HepG2 (cell line): ENCODE measurements around the gene LRTM2. TPM values are rescaled to one million over a fixed set of nuclear protein-coding genes. Genes with fewer than 3 reads are reported as not detected.

Source experiments
- ELK4 ChIP-seq: sonication (generic); formaldehyde crosslinking; IDR thresholded peaks from 2 replicates; pipeline ENCODE4 v1.9.0; 2021; ENCODE audit warnings: missing genetic modification reagents, borderline replicate concordance
- FOXP4 ChIP-seq: sonication (generic); formaldehyde crosslinking; IDR thresholded peaks from 2 replicates; pipeline ENCODE4 v1.4.0; 2020; ENCODE audit warnings: missing genetic modification reagents
- GFI1 ChIP-seq: sonication (generic); formaldehyde crosslinking; IDR thresholded peaks from 2 replicates; pipeline ENCODE4 v1.5.0; 2020; ENCODE audit warnings: missing genetic modification reagents, mild to moderate bottlenecking, borderline replicate concordance
- HOXA5 ChIP-seq: sonication (generic); formaldehyde crosslinking; IDR thresholded peaks from 2 replicates; pipeline ENCODE4 v1.4.0; 2020; ENCODE audit warnings: missing genetic modification reagents
- IKZF1 ChIP-seq: fragments of 450-650 bp; IDR thresholded peaks from 2 replicates; pipeline ENCODE4 v1.7.1; 2016
- KDM5A ChIP-seq: fragments of 200-600 bp; sonication (generic); IDR thresholded peaks from 2 replicates; pipeline ENCODE4 v1.7.0; 2018; ENCODE audit warnings: antibody characterized with exemption, mild to moderate bottlenecking, low read length, borderline replicate concordance
- MED1 ChIP-seq: sonication (generic); formaldehyde crosslinking; IDR thresholded peaks from 2 replicates; pipeline ENCODE4 v1.4.0; 2020; ENCODE audit warnings: missing genetic modification reagents
- NFRKB ChIP-seq: fragments of 450-650 bp; IDR thresholded peaks from 2 replicates; pipeline ENCODE4 v1.6.1; 2017
- NKX3-1 ChIP-seq: sonication (generic); formaldehyde crosslinking; IDR thresholded peaks from 2 replicates; pipeline ENCODE4 v1.5.0; 2020; ENCODE audit warnings: missing genetic modification reagents
- REL ChIP-seq: sonication (generic); formaldehyde crosslinking; conservative IDR thresholded peaks from 2 replicates; pipeline ENCODE4 v1.8.0; 2022; ENCODE audit warnings: mild to moderate bottlenecking, missing genetic modification reagents, moderate library complexity
- RORA ChIP-seq: sonication (generic); formaldehyde crosslinking; IDR thresholded peaks from 2 replicates; pipeline ENCODE4 v1.5.0; 2020; ENCODE audit warnings: mild to moderate bottlenecking, missing genetic modification reagents, moderate library complexity
- SMC3 ChIP-seq: IDR thresholded peaks from 2 replicates; pipeline ENCODE4 v1.6.1; 2011; ENCODE audit warnings: low read length, improper control_type of control experiment
- TCF7 ChIP-seq: sonication (generic); IDR thresholded peaks from 2 replicates; pipeline ENCODE4 v1.6.1; 2016; ENCODE audit warnings: antibody characterized with exemption, low read depth
- ZC3H4 ChIP-seq: sonication (generic); formaldehyde crosslinking; IDR thresholded peaks from 2 replicates; pipeline ENCODE4 v1.4.0; 2020; ENCODE audit warnings: missing genetic modification reagents, borderline replicate concordance
- ZNF18 ChIP-seq: sonication (generic); formaldehyde crosslinking; IDR thresholded peaks from 2 replicates; pipeline ENCODE4 v1.8.0; 2022; ENCODE audit warnings: mild to moderate bottlenecking, missing genetic modification reagents; ENCODE audit not compliant: insufficient replicate concordance
- ZNF33B ChIP-seq: sonication (generic); formaldehyde crosslinking; IDR thresholded peaks from 2 replicates; pipeline ENCODE4 v1.5.1; 2020; ENCODE audit warnings: mild to moderate bottlenecking, missing genetic modification reagents
- ZNF44 ChIP-seq: sonication (generic); formaldehyde crosslinking; IDR thresholded peaks from 2 replicates; pipeline ENCODE4 v1.5.1; 2020; ENCODE audit warnings: mild to moderate bottlenecking, missing genetic modification reagents
- ZNF572 ChIP-seq: sonication (generic); formaldehyde crosslinking; IDR thresholded peaks from 2 replicates; pipeline ENCODE4 v1.5.1; 2020; ENCODE audit warnings: mild to moderate bottlenecking, missing genetic modification reagents
- ZNF644 ChIP-seq: IDR thresholded peaks from 2 replicates; pipeline ENCODE4 v1.6.1; 2016; ENCODE audit warnings: low read depth
- polyA plus RNA-seq, 8 experiments: library from polyadenylated mRNA; depleted of rRNA in 3 of 8; stranded (reverse) in 7 of 8; unstranded in 1 of 8; fragments of >200 nt; fragmentation: Illumina TruSeq in 4 of 8; extraction: Trizol in 4 of 8; gene quantifications; 2 replicates each; pipeline versions ENCODE4 v1.2.1 to v1.2.3, GENCODE V29; 2011 to 2016; ENCODE audit warnings: low read depth in 4 of 8, missing spikeins in 1 of 8, mixed read lengths in 1 of 8; ENCODE audit not compliant: insufficient read depth in 1 of 8
- total RNA-seq, 5 experiments: library from RNA; depleted of rRNA; stranded (reverse); fragments of >200 nt; fragmentation: Illumina TruSeq; extraction: Trizol; gene quantifications; 2 replicates each; pipeline ENCODE4 v1.2.3, GENCODE V29; 2016; ENCODE audit warnings: low read depth in 1 of 5
- TF ChIP-seq, protein P1 (sequence below): sonication (generic); formaldehyde crosslinking; IDR thresholded peaks from 2 replicates; pipeline ENCODE4 v1.4.0; 2020; ENCODE audit warnings: low read depth, missing genetic modification reagents
- TF ChIP-seq, protein P2 (sequence below): sonication (generic); formaldehyde crosslinking; IDR thresholded peaks from 2 replicates; pipeline ENCODE4 v1.5.1; 2020; ENCODE audit warnings: mild to moderate bottlenecking, missing genetic modification reagents, borderline replicate concordance

The LRTM2 gene
- total and polyA plus RNA-seq, 2 of the 13 experiments (the other 11 are each of a cell fraction or from before 2014, with no cell fraction given) = 0.09 TPM; not detected in 1

GRCh38 chr12:1811281-1811947 lies 9.0 kb upstream of the LRTM2 start (continued):
- no peak for TF ChIP-seq ZNF18 (CRISPR knock-in tag)
- TF ChIP-seq ZC3H4 = no peak
- TF ChIP-seq REL = no peak
- TF ChIP-seq IKZF1 = no peak
- TF ChIP-seq ZNF33B (CRISPR knock-in tag) = no peak
- no peak for TF ChIP-seq ELK4 (CRISPR knock-in tag)
- no peak for TF ChIP-seq NFRKB
- TF ChIP-seq RORA = no peak
- no peak for TF ChIP-seq GFI1 (CRISPR knock-in tag)
- no peak for TF ChIP-seq ZNF644 (CRISPR knock-in tag)
- peak; percentile 42; the same call in 1 of the 2 replicates for TF ChIP-seq FOXP4 (CRISPR knock-in tag)
- TF ChIP-seq, protein P1, sequence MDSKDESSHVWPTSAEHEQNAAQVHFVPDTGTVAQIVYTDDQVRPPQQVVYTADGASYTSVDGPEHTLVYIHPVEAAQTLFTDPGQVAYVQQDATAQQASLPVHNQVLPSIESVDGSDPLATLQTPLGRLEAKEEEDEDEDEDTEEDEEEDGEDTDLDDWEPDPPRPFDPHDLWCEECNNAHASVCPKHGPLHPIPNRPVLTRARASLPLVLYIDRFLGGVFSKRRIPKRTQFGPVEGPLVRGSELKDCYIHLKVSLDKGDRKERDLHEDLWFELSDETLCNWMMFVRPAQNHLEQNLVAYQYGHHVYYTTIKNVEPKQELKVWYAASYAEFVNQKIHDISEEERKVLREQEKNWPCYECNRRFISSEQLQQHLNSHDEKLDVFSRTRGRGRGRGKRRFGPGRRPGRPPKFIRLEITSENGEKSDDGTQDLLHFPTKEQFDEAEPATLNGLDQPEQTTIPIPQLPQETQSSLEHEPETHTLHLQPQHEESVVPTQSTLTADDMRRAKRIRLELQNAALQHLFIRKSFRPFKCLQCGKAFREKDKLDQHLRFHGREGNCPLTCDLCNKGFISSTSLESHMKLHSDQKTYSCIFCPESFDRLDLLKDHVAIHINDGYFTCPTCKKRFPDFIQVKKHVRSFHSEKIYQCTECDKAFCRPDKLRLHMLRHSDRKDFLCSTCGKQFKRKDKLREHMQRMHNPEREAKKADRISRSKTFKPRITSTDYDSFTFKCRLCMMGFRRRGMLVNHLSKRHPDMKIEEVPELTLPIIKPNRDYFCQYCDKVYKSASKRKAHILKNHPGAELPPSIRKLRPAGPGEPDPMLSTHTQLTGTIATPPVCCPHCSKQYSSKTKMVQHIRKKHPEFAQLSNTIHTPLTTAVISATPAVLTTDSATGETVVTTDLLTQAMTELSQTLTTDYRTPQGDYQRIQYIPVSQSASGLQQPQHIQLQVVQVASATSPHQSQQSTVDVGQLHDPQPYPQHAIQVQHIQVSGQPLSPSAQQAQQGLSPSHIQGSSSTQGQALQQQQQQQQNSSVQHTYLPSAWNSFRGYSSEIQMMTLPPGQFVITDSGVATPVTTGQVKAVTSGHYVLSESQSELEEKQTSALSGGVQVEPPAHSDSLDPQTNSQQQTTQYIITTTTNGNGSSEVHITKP (CRISPR knock-in tag) = no peak
- TF ChIP-seq TCF7 = no peak
- no peak for TF ChIP-seq KDM5A
- TF ChIP-seq ZNF44 (CRISPR knock-in tag) = 0 out of 2 replicates have a peak, but pooled peaks have one; percentile 70
- no peak for TF ChIP-seq NKX3-1 (CRISPR knock-in tag)
- no peak for TF ChIP-seq HOXA5 (CRISPR knock-in tag)
- peak; percentile 70 for TF ChIP-seq MED1
- TF ChIP-seq, protein P2, sequence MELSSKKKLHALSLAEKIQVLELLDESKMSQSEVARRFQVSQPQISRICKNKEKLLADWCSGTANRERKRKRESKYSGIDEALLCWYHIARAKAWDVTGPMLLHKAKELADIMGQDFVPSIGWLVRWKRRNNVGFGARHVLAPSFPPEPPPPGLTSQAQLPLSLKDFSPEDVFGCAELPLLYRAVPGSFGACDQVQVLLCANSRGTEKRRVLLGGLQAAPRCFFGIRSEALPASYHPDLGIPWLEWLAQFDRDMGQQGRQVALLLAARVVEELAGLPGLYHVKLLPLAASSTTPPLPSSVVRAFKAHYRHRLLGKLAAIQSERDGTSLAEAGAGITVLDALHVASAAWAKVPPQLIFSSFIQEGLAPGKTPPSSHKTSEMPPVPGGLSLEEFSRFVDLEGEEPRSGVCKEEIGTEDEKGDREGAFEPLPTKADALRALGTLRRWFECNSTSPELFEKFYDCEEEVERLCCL (CRISPR knock-in tag) = no peak
- no peak for TF ChIP-seq SMC3
- TF ChIP-seq ZNF572 = no peak; the same call in 1 of the 2 replicates
